ENCODE measurements around the gene MED19.
"Not testable (repeated sequence)": the region's sequence is repeated elsewhere in the genome, so short reads cannot be mapped to it uniquely, and the experiment has no call there.

Gene MED19

DNA sequence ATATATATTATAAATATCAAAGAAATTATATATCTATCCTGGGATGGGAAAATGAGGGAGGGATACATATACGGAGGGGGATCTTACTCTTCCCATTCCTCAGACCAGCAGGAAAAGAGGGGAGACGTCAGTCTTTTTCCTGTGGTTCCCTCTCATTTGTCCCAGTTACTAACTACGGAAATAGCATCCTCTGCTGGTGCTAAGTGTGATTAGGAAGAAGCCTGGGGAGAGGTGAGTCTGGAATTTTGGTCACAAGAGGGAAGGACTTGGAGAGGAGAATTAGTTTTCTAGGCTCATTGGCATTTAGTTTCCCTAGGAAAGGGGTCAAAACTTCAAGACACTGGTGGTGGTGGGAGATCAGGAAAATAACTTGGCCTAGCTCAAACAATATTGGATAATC lies 11.6 kb downstream of the MED19 start:
- Mint-ChIP-seq H3K36me3 (ENCODE audit: low read depth) (peaks cover 62% of the 10 kb centered on the region), H3K27me3 (ENCODE audit: low read depth, poor library complexity) (peaks cover 2% of the 10 kb centered on the region), H3K9me3 (no peaks in the 10 kb centered on the region), H3K4me1 (peaks cover 8% of the 10 kb centered on the region), H3K4me3 (no peak overlapping the region), H3K27ac (no peak overlapping the region)
- no peak for DNase-seq
- TF ChIP-seq, protein P1, sequence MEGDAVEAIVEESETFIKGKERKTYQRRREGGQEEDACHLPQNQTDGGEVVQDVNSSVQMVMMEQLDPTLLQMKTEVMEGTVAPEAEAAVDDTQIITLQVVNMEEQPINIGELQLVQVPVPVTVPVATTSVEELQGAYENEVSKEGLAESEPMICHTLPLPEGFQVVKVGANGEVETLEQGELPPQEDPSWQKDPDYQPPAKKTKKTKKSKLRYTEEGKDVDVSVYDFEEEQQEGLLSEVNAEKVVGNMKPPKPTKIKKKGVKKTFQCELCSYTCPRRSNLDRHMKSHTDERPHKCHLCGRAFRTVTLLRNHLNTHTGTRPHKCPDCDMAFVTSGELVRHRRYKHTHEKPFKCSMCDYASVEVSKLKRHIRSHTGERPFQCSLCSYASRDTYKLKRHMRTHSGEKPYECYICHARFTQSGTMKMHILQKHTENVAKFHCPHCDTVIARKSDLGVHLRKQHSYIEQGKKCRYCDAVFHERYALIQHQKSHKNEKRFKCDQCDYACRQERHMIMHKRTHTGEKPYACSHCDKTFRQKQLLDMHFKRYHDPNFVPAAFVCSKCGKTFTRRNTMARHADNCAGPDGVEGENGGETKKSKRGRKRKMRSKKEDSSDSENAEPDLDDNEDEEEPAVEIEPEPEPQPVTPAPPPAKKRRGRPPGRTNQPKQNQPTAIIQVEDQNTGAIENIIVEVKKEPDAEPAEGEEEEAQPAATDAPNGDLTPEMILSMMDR (IDR thresholded peaks at IDR 0.05): no peak

GRCh38 chr11:57699813-57700212 lies 12.2 kb downstream of the MED19 start:
- Mint-ChIP-seq H3K9me3 (no peaks in the 10 kb centered on the region), H3K27ac (no peak overlapping the region), H3K4me1 (peaks cover 2% of the 10 kb centered on the region), H3K36me3 (ENCODE audit: low read depth) (peaks cover 63% of the 10 kb centered on the region), H3K27me3 (ENCODE audit: low read depth, poor library complexity) (peaks cover 2% of the 10 kb centered on the region), H3K4me3 (no peak overlapping the region)
- DNase-seq: no peak
- TF ChIP-seq, protein P1 (IDR thresholded peaks at IDR 0.05): no peak

GRCh38 chr11:57698843-57699365 lies 13.1 kb downstream of the MED19 start:
- Mint-ChIP-seq H3K9me3 (no peaks in the 10 kb centered on the region), H3K27ac (peak overlapping the region; percentile 91), H3K4me1 (no peaks in the 10 kb centered on the region), H3K4me3 (no peak overlapping the region), H3K27me3 (ENCODE audit: low read depth, poor library complexity) (peaks cover 2% of the 10 kb centered on the region), H3K36me3 (ENCODE audit: low read depth) (peaks cover 61% of the 10 kb centered on the region)
- TF ChIP-seq, protein P1 (IDR thresholded peaks at IDR 0.05): no peak
- DNase-seq: no peak

- H3K36me3 Mint-ChIP-seq (ENCODE audit: low read depth): peaks cover 68% of the 10 kb centered on the region
- DNase-seq; H3K9me3 Mint-ChIP-seq; H3K4me3 Mint-ChIP-seq; H3K4me1 Mint-ChIP-seq; H3K27me3 Mint-ChIP-seq (ENCODE audit: low read depth, poor library complexity); H3K27ac Mint-ChIP-seq: not testable (repeated sequence)
Observed at GRCh38 chr11:57690474-57690873, 21.5 kb downstream of the MED19 start.

GRCh38 chr11:57681168-57681567 lies 30.8 kb downstream of the MED19 start:
- Mint-ChIP-seq H3K36me3 (ENCODE audit: low read depth) (peaks cover 54% of the 10 kb centered on the region), H3K27me3 (ENCODE audit: low read depth, poor library complexity) (no peaks in the 10 kb centered on the region), H3K4me3 (no peak overlapping the region), H3K27ac (no peak overlapping the region), H3K9me3 (no peaks in the 10 kb centered on the region), H3K4me1 (peaks cover 5% of the 10 kb centered on the region)
- TF ChIP-seq, protein P1 (IDR thresholded peaks at IDR 0.05): no peak
- DNase-seq: no peak

DNA sequence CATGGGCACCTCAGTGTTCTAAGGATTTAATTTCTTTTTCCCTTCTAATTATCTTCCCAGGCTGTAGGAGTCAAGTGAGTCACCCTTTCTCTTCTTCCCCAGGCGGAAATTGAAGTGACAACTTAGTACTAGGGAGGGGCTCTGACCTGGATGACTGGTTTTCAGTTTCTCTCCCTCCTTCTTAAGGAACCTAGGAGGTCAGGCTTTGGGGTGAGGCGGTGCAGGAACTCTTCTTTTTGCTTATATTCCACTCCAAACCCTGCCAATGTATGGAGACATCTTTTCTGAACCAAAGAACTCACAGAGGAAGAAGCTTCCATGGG lies 31.5 kb downstream of the MED19 start:
- peak overlapping the region; percentile 77 for H3K27ac Mint-ChIP-seq

More for the DNA sequence above, 31.5 kb downstream of the MED19 start:
- H3K36me3 Mint-ChIP-seq (ENCODE audit: low read depth): peaks cover 55% of the 10 kb centered on the region
- DNase-seq: no peak
- H3K9me3 Mint-ChIP-seq: no peaks in the 10 kb centered on the region
- TF ChIP-seq, protein P1 (IDR thresholded peaks at IDR 0.05): no peak
- H3K4me3 Mint-ChIP-seq: no peak overlapping the region
- H3K4me1 Mint-ChIP-seq: peaks cover 5% of the 10 kb centered on the region
- no peaks in the 10 kb centered on the region for H3K27me3 Mint-ChIP-seq (ENCODE audit: low read depth, poor library complexity)
